HG02938 (cell line): ENCODE measurements around the gene PSEN2.
"Not testable (repeated sequence)": the region's sequence is repeated elsewhere in the genome, so short reads cannot be mapped to it uniquely, and the experiment has no call there.

Source experiments
- ATAC-seq: cut with Tn5 transposase; IDR thresholded peaks from one replicate; pipeline ENCODE4 v1.9.1; 2021; ENCODE audit warnings: mild to moderate bottlenecking, moderate library complexity; ENCODE audit not compliant: unreplicated experiment

PSEN2 gene

DNA sequence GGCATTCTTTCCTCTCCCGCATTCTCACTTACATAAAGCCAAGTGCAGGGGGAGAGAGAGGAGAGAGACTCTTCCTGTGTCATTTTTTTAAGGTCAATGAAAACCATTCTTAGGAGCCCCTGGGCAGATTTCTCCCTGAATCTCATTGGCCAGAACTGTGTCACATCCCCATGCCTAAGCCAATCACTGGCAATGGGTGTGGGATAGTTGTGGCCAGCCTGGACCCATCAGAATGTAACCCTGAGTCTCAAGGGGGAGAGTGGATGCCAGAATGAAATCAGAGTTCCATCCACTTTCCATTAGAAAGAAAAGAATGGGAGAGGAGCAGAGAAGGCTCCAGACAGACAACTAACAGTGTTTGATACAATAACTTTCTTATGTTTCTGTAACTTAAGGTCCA lies 38.5 kb downstream of the PSEN2 start:
- no peak for ATAC-seq

DNA sequence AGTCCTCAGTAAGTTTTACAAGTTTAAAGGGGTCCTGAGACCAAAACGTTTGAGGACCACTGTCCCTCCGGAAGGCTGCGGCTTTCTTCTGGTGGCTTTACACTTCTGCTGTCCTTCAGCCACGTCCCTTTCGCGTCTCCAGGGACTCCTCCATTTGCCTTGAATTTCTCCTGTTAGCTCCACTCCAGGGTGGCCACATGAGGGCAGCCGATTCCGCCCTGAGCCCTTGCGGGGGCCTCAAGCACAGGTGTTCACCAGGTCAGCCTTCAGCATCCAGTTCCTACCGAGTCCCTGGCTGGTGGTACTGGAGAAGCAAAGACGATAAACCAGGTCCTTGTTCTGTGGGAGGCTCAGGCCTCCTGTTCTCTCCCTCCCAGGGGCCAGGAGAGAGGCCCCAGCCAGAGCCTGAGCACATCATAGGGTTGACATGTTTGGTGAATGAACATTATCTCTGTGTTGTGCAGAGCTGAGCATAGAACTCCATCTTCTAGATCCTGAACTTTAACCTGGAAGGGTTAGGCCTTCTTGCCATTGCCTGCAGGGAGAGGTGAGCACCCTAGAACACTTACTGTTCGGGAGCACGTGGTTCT lies 42.3 kb downstream of the PSEN2 start:
- ATAC-seq: no peak

DNA sequence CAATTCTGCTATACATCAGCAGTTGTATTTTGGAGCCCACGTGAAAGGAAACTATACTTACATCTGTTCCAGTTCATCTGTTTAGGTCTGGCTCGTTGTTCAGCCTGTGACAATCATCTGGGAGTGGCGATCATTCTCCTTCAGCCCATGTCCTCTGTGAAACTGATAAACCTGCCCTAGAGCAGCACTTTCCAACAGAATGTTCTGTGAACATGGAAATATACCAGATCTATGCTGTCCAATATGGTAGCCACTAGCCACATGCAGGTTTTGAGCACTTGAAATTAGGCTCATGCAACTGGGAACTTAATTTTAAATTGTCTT lies 45.2 kb downstream of the PSEN2 start:
- ATAC-seq: no peak

DNA sequence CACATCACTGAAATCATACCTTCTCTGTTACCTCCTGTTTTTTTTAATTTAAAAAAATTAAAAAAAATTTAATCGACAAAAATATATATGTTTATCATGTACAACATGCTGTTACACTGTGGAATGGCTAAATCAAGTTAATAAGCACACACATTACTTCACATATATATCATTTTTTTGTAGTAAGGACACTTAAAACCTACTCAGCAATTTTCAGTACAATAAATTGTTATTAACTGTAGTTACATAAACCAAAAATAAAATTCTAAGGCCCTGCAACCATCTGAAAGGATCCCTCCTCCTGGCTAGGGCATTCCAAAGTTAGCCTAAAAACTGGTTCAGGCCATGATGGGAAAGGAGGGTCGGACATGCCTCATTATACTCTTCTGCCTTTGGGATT lies 46.1 kb downstream of the PSEN2 start:
- ATAC-seq: no peak

DNA sequence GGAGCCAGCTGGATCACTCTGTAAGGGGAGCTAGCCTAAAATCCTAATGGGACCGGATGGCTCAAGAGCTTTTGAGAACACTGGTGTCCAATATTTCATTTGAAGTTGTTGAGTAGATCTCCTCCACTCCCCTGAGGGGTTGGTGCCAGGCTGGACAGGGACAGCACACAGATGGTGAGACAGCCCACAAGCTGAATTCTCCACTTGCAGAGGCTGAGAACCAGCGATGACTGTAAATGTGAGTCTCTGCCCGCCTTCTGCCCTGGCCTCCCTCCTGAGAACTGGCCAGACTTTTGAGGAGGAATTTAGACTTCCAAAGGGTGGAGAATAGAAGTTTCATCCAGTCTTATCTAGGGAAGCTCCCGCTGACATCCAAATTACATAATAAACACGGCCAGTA lies 49.2 kb downstream of the PSEN2 start:
- no peak for ATAC-seq

DNA sequence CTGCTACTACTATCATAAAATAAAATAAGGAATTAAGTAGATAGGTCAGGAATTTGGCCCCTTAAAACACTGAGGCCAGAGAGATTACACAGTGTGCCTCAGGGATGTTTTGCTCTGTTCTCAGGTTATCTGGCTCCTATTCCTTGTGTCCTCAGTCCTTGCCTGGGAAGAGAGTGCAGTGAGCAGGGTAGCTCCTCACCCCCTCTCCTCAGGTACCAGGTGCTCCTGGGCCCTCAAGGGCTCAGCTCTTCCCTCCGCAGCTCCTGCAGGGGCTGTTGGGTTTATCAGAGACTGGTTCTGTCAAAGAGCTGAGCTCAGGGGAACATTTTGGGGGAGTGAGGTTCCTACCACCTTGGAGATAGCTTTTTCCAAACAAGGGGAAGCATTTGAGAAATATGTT lies 49.6 kb downstream of the PSEN2 start:
- ATAC-seq: no peak

DNA sequence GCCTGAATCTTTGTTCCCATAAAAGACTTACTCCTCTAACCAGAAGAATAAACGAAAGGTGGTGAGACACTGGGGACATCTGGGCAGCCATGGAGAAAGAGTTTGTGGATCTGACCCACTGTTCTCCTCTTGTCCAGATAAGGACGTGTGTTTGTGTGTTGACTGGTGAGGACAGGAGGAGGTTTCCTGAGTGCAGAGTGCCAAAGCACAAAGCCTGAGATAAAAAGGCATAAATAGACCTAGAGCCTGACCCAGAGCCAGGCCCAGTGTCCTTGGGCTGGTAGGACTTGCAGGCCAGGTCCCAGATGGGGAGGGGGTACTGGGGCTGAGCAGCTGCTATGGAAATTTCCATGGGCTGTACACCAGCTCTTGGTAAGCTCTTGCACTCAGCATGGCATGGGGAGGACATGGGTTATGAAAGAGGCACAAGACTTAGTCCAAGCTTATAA lies 50.1 kb downstream of the PSEN2 start:
- ATAC-seq: no peak

DNA sequence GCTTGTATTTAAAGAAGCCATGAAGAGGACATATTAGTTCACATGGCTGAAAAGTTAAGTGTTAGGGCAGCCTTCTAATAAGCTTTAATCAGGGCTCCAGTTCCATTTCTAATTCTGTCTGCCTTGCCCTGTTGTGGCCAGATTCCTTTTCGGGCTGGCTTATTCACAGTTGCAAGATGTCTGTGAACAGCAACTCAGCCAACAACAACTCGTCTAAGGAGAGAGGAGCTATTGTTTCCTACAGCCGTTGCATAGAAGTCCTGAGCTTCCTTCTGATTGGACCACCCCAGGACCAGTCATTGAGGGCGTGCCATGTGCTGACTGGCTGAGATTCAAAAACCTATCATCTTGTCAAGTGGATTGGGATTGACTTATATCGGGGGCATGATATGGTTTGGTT lies 51.1 kb downstream of the PSEN2 start:
- ATAC-seq: no peak

DNA sequence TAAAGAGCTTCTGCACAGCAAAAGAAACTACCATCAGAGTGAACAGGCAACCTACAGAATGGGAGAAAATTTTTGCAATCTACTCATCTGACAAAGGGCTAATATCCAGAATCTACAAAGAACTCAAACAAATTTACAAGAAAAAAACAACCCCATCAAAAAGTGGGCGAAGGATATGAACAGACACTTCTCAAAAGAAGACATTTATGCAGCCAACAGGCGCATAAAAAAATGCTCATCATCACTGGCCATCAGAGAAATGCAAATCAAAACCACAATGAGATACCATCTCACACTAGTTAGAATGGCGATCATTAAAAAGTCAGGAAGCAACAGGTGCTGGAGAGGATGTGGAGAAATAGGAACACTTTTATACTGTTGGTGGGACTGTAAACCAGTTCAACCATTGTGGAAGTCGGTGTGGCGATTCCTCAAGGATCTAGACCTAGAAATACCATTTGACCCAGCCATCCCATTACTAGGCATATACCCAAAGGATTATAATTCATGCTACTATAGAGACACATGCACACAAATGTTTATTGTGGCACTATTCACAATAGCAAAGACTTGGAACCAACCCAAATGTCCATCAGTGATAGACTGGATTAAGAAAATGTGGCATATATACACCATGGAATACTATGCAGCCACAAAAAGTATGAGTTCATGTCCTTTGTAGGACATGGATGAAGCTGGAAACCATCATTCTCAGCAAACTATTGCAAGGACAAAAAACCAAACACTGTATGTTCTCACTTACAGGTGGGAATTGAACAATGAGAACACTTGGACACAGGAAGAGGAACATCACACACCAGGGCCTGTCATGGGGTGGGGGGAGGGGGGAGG lies 59.1 kb downstream of the PSEN2 start:
- not testable (repeated sequence) for ATAC-seq

DNA sequence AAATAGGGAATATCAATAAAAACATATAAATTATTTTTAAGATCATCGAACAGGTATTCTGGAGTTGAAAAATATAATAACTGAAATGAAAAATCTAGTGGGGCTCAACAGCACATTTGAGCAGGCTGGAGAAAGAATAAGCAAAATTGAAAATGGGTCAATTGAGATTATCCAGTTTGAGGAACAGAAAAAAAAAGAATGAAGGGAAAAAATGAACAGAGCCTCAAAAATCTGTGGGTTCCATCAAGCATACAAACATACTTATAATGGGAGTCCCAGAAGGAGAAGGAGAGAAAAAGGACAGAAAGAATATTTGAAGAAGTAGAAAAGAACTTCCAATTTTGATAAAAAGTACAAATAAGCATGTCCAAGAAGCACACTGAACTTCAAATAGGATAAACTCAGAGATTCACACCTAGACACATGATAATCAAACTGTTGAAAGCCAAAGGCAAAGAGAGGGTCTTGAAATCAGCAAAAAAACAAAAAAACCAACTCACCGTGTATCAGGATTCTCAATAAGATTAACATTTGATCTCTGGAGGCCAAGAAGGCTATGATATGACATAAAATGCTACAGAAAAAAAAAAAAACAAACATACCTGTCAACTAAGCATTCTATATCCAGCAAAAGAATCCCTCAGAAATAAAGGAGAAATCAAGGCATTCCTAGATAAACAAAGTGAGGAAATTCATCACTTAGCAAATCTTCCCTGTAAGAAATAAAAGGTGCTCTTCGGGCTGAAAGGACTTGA lies 64.2 kb downstream of the PSEN2 start:
- no peak for ATAC-seq

DNA sequence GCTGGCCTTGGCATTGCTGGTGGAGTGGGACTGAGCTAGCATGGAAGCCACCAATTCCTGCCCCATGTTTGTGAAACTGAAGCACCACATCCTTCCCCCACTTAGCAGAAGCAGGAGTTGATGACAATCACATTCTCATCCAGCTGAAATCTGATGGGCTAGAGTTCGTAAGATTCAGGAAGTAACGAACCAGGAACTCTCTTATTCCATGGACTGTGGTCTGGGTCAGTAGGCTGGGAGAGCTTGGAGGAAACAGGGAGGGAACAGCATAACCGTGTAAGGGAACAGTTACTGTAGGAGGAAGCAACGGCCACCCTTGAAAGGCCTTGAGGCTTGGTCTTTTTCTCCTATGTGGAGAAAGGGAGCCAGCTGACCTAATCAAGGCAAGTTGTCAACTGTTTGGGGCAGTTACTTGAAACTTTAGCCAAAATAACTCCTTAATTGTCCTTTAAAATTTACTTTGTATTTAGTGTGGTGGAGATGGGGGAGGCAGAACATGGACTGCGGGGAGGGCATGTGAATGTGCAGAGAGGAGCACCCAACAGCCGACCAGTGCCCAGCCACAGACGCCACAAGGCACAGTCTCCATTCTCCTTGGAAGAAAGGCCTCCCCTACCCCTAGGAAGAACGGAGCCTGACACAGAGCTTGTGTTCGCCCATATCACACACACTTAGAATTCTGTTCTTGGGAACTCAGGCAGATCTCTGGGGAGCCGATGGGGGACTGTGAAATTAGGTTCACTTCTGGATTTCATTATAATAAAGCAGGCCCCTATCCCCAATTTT lies 67.7 kb downstream of the PSEN2 start:
- ATAC-seq: no peak

DNA sequence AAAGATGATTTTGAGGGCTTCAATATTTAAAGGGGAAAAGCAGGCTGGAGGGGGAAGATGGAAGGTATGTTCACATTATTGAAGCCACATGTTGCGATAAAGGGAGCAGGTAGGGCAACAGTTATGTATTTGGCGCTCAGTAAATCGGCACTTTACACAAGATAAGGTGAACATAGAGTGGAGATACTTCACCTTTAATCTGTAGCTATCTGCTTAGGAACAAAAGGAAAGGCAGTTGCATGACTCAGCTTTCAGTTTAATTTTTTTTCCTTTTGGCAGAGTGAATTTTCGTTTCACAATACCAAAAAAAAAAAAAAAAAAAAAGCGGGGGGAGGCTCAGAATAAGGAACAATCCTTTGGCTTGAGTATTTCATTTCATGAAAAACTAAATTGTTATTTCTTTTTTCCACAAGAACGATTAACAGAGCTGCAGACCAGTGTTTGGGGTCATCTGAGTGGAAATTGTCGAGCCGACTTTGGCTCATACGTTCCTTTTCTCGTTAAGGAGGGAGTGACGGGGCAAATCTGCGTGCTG lies 68.6 kb downstream of the PSEN2 start:
- ATAC-seq: no peak

DNA sequence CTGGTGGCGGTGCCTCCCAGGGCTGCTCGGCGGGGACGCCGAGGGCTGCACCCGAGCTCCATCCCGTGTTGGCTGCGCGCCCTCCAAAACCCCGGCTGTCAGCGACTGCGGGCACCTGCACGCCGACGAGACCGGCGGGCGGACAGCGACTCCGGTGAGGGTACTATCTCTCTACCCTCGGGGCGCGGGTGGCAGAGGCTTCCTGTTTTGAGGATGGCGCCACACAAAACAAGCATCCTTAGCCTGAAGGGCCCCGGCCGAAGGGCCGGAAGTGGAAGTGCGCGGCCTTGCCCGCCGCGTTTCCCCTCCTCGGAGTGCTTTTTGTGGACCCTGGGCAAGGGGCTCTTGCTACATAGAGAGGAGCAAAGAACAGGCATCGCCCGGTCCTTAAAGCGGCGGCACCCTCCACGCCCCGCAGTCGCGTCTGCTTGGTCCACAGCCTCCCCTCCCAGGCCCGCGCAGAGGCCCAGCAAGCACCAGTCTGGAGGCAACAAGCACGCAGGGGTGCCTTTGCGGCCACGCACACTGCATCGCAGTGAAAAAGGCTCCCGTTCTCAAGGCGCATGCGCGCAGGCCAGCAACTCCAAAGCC lies 69.1 kb downstream of the PSEN2 start:
- peak; percentile 29 for ATAC-seq

DNA sequence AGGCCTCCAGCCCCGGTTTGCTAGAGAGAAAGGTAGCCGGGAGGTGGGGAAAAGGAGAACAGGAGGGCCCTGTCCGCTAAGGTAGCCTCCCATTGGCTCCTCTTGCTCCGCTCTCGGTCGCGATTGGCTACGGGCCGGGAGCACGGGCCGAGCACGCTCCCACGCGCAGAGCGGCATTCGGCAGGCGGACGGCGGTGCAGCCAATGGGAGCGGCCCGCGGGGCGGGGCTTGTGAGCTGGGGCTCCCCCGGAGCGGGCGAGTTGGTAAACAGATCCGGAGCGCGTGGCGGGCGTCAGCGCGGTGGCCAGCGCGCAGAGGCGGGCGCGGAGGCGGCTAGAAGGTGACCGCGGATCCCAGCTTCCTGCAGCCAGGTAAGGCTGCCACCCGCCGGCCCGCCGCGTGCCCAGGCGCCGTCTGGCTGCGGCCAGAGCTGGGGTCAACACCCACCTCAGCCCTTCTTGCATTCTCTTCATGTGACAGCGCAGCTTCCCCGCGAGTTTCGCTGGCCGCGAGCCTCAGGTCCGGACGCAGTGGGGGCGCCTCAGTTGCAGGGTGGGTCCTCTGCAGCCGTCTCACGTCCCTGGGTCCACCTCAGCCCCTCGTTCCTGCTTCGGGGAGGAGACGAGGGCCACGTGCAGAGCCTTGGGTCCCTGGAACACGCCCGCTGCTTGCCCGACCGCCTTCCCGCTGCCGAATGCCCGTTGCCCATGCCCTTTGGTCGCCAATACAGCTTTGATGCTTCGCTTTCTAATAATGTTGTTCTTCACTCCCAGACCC lies 69.8 kb downstream of the PSEN2 start, which contains the start of gene COQ8A:
COQ8A (plus strand) TSS at position 266 of the 777 bp plus-strand sequence. CDS start 21,092 bp downstream, outside the sequence.
- ATAC-seq: peak; percentile 96

DNA sequence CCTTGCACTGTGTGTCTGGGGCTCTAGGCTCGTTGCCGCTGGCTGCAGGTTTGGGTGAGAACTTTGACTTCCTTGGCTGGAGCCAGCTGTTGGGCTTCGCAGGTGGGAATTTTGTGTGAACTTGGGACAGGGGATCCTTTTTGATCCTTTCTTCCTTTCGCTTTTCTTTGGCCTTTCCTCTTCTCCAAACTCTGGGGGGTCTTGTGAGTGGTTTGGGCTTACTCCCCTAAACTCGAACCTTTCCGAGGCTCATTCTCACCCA lies 70.3 kb downstream of the PSEN2 start:
- ATAC-seq: no peak

DNA sequence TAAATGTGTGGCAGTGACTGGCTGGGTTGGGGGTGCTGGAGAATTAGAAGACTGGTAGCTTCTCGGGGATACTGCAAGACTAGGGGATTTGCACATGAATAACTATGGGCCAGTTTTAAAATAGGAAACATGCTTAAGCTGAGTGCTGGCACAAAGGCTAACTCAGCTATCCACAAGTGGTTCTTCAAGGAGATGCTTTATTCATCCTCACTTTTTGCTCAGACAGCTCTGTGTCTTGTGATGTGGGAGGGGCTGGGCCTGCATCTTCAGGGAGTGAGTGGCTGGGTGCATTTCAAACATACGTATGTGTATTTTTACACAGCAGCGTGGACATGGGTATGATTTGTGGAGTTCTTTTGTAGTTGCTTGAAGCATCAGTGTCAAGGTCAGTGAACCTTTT lies 72.0 kb downstream of the PSEN2 start:
- ATAC-seq: no peak

DNA sequence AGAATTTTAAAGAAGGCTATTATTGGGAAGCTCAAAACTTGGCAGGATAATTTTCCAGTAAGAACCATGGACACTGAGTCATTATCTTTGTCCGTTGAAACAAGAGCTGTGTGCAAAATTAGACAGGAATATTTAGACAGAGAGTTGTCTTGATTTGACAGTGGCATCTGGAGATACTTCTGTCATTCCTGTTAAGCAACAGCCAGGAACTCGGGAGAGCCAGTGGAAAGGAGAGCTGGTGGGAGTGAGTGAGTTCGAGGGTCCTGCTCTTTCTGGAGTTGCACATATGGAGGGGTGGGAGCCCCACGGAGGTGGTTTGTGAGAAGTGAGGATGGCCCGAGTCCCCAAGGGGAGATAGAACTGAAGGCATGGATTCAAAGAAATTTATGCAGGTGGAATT lies 72.7 kb downstream of the PSEN2 start:
- no peak for ATAC-seq

DNA sequence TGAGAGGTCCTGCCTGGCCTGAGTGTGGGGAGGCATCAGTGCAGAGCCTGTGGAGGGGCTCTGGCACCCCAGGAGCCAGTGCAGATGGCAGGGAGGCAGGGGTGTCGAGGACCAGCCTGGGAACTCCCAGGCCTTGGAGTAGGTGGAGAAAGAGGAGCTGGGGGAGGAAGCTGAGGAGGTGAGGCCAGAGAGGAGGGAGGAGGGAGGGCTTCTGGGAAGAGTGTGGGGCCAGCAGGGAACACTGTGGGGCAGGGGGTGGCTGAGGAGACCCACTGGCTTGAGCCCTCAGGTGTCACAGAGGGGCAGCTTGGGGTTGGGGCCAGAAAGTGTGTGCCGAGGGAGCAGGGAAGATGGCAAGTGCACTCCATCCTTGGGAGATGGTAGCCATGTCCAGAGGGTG lies 73.5 kb downstream of the PSEN2 start:
- no peak for ATAC-seq

DNA sequence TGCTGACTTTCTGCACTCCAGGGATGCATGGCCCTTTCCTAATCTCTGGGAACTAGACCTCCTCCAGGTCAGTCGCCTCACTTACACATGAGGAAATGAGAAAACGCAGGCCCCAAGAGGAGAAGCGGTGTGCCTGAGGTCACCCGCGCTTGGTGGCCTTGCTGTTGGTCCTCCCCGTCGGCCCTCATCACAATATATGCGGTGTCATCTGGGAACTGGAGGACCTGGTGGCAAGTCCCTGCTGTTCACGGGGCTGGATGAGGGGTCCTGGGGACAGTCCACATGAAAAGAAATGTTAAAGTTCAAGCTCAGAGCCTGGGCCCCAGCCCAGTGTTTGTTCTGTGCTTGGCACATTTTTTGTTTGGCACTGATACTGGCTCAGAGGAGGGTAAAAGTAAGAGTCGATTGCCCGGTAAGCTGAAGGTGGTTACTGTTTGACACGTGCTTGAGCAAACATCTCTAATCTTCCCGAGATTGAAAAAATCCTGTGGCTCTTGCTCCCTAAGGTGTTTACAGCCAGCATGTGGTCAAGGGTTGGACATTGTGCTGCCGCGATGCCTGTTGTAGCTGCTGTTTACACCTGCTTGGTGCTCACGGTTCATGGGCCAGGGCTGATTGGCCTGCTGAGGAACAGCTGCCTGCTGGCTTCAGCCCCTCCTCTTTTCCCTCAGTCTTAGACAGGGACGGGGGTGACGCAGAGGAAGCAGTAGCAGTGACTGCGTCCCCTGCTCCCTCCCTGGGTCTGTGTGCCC lies 74.9 kb downstream of the PSEN2 start:
- ATAC-seq: no peak
